NCI-H2227 treated with DMSO at 0.1 percent for 48 hours (cell line): Measurements from ENCODE around the gene CTXND2.
"Not testable (repeated sequence)": the region's sequence is repeated elsewhere in the genome, so short reads cannot be mapped to it uniquely, and the experiment has no call there.

ENCODE experiments used
- DNase-seq: peaks from one replicate; lab custom pipeline; 2025; lab: John Stamatoyannopoulos, UW

Gene CTXND2

DNA sequence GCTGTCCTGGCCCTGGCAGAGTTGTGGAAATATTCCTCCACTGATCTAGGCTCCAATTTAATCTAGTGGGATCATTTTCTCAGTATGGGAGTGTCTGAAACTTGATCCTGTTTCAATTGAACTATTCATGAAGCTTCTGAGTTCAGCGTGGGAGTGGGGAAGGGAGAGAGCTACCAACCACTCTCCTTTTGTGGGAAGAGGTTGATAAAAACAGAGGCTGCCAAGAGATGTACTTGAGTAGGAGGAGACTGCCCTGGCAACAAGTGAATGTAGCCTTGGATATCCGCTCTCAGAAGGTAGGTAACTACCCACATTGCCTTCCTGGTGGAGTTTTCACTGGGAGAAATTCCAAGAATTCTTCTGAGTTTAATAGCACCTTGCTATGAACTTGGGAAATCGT, at the start of gene CTXND2:
CTXND2 (plus strand) TSS at position 119 of the 400 bp plus-strand sequence. CDS start 25,179 bp downstream, outside the sequence.
- no peak for DNase-seq

- not testable (repeated sequence) for DNase-seq
These were observed 46.1 kb upstream of the CTXND2 start for GRCh38 chr1:150840850-150841249.

DNA sequence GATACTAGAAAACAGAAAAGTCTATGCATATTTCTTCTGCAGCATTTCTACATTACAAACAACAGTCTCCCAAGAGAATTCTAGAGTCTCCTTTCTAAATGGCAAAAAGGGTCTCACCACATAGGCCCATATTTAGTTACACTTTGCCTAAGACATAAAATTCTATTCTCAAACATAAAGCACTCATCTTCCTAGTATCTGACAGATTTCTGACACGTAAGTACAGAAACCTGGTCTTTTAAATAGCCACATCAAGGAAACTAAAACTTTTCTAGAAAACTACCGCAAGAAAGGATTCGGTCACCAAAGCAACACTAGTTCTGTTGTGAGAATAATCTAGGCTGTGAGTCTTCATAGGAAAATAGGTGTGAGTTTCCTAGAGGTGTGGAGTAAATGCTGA, 45.3 kb upstream of the CTXND2 start:
- no peak for DNase-seq

DNA sequence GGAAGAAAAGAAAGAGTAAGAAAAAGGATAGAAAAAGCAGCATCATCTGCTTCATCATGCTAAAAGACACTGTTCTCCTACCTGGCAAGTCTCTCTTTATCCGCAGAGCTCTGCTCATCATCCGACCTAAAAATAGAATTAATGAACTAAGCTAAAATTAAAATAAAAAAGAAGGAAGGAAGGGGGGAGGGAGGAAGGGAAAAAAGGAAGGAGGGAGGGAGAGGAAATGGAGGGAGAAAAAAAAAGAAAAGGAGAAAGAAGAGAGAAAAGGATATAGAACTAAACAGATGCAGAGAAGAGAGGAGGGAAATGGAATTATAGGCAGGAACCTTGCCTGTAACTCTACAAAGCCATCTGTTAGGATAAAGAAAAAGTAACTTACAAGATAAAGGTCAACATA, 44.6 kb upstream of the CTXND2 start:
- no peak for DNase-seq

DNA sequence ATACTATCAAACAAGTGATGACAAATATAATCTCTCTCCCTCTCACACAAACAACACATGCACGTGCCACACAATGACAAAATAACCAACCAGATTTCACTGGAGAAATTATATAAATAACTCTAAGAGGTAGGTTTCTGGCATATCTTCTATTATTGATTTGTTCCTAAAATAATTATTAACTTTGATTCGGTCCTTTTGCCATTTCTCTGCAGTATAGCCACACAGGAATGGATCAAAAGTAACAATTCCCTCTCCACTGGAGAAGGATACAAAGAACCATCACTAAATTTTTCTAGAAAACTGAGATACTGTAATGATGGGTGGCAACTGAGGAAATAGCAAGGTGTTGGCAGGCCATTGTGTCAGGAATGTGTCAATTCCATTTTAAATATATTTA, 44.0 kb upstream of the CTXND2 start:
- no peak for DNase-seq

DNA sequence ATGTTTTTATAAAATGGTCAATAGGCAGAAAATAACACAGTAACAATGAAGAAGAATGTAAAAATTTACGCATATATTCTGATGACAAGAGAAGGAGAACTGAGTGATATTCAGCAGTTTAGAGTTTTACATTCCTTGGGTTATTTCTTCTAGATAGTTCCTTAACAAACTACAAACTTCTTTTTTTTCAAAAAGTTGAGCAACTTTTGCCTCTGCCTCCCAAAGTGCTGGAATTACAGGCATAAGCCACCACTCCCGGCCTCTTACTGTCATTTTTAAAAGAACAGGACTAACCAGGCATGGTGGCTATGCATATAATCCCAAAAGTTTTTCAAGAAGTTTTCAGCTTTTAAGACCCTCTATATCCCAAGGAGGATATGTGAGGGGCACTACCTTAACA, 43.5 kb upstream of the CTXND2 start:
- DNase-seq = no peak

- DNase-seq = no peak
These were observed 40.3 kb upstream of the CTXND2 start for GRCh38 chr1:150846473-150847146.

DNA sequence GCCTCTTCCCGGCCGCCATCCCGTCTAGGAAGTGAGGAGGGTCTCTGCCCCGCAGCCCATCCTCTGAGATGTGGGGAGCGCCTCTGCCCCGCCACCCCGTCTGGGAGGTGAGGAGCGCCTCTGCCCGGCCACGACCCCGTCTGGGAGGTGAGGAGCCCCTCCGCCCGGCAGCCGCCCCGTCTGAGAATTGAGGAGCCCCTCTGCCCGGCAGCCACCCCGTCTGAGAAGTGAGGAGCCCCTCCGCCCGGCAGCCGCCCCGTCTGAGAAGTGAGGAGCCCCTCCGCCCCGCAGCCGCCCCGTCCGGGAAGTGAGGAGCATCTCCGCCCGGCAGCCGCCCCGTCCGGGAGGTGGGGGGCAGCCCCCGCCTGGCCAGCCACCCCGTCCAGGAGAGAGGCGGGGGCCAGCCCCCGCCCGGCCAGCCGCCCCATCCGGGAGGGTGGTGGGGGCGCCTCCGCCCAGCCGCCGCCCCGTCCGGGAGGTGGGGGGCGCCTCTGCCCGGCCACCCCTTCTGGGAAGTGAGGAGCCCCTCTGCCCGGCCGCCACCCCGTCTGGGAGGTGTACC, 36.1 kb upstream of the CTXND2 start:
- DNase-seq = not testable (repeated sequence)

GRCh38 chr1:150852734-150853133, 34.2 kb upstream of the CTXND2 start:
- DNase-seq = not testable (repeated sequence)

DNA sequence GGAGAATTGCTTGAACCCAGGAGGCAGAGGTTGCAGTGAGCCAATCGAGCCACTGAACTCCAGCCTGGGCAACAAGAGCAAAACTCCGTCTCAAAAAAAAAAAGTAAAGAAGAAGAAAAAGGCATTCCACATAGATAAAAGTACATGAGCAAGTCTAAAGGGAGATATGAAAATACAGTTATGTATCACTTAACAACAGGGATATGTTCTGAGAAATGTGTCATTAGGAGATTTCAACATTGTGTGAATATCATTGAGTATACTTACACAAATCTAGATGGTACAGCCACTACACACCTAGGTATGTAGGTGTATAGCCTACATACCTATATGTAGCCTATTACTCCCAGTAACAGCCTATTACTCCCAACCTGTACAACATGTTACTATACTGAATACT, 23.2 kb upstream of the CTXND2 start:
- DNase-seq = no peak

- not testable (repeated sequence) for DNase-seq
These were observed 22.7 kb upstream of the CTXND2 start for GRCh38 chr1:150864200-150864599.

DNA sequence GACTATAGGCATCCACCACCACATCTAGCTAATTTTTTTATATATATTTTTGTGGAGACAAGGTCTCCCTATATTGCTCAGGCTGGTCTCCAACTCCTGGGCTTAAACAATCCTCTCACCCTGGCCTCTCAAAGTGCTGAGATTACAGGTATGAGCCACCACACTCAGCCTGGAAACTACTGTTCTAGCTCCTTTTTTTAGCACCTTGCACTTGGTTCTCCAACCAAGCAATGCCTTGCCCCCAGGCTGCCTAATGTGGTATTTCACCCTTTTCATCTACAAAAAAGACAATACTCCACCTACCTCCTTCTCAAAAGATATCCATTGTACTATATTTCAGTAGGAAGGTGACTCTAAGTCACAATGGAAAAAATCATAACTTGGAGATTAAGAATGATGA, 17.3 kb upstream of the CTXND2 start:
- DNase-seq = no peak

GRCh38 chr1:150872572-150872971, 14.4 kb upstream of the CTXND2 start:
- no peak for DNase-seq

DNA sequence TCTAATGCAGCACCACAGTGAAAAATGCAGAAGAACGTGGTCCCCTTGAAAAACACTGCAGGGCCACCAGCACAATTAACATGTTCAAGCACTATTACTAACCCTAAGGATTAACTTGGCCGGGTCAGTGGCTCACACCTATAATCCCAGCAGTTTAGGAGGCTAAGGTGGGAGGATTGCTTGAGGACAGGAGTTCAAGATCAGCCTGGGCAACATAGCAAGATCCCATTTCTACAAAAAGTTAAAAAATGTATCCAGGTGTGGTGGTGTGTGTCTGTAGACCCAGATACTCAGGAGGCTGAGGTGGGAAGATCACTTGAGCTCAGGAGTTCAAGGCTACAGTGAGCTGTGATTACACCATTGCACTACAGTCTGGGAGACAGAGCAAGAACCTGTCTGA, 13.4 kb upstream of the CTXND2 start:
- no peak for DNase-seq

- DNase-seq = no peak
These were observed 12.3 kb upstream of the CTXND2 start for GRCh38 chr1:150874455-150875196.

GRCh38 chr1:150875197-150876118, 11.5 kb upstream of the CTXND2 start:
- no peak for DNase-seq

- DNase-seq = peak; percentile 80
These were observed 10.8 kb upstream of the CTXND2 start for GRCh38 chr1:150876119-150876454.

DNA sequence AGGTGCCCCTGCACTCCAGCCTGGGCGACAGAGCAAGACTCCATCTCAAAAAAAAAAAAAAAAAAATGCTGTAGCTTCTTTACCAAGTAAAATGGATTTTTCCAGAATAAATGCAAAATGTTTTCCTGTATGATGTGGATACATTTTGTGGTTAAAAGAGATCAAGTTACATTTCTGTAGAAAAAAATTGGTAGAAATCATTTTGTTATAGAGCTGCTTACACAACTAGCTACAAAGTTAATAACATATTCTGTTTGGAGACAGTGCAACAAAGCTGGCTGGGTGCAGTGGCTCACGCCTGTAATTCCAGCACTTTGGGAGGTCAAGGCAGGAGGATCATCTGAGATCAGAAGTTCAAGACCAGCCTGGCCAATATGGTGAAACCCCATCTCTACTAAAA, 8.0 kb upstream of the CTXND2 start:
- not testable (repeated sequence) for DNase-seq

DNA sequence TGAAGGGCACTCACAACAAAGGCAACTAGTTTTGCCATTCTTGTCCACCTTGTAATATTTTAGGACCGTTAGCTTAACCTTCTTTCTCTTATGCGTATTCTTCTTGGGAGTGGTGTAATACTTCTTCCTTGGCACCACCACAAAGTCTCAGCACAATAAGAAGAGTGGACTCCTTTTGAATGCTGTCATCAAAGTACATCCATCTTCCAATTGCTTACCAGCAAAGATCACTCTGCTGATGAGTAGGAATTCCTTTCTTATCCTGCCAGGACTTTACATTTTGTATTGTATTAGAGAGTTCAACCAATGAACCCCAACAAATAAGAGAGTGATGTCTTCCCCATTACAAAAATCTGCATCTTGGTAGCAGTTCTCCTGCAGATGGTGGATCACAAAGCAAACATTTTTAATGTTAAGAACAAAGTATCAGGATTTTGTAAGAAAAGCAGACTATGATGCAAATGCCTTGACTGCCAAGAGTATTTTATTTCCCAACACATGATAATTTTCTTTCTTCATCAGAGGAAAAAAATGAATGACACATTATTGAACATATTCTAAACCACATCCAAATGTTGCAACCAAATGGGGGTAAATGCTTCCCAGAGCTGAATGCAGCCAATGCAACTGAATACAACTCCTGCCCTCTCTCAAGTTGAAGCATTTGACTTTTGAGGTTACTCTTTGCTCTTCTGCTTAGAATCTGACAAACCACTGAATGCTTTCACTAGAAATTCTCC, 5.4 kb upstream of the CTXND2 start:
- DNase-seq = no peak

DNA sequence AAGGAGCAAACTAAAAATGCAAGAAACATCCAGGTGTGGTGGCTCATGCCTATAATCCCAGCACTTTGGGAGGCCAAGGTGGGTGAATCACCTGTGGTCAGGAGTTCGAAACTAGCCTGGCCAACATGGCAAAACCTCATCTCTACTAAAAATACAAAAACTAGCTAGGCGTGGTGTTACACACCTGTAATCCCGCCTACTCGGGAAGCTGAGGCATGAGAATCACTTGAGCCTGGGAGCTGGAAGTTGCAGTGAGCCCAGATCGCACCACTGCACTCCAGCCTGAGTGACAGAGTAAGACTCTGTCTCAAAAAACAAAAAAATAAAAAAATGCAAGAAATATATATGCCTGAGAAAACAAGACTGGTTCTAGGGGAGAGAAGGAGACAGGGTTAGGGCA, 3.8 kb upstream of the CTXND2 start:
- not testable (repeated sequence) for DNase-seq

- no peak for DNase-seq
These were observed 1.8 kb downstream of the CTXND2 start for GRCh38 chr1:150888727-150889126.

DNA sequence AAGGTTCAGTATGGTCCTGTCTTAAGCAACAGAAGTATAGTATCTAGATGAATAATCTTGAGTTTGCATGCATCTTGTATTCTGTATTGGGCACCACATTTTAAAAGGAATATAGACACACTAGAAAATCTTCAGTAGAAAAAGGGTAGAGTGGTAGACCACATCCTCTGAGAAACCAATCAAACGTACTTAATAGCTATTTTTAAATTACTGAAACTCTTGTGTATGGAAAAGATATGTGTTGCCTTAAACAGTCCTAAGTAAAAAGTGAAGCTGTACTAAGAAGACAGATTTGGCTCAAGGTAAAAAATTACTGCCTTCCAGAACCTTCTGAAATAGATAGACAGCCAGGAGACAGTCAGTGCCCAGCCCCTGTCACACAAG, 3.1 kb downstream of the CTXND2 start:
- DNase-seq = no peak
